Measurements from ENCODE around the gene HNRNPA2B1.
A peak's percentile ranks its signal among the peaks of the same experiment; 100 is the strongest.
"Not testable (repeated sequence)": the region's sequence is repeated elsewhere in the genome, so short reads cannot be mapped to it uniquely, and the experiment has no call there.

The HNRNPA2B1 gene

DNA sequence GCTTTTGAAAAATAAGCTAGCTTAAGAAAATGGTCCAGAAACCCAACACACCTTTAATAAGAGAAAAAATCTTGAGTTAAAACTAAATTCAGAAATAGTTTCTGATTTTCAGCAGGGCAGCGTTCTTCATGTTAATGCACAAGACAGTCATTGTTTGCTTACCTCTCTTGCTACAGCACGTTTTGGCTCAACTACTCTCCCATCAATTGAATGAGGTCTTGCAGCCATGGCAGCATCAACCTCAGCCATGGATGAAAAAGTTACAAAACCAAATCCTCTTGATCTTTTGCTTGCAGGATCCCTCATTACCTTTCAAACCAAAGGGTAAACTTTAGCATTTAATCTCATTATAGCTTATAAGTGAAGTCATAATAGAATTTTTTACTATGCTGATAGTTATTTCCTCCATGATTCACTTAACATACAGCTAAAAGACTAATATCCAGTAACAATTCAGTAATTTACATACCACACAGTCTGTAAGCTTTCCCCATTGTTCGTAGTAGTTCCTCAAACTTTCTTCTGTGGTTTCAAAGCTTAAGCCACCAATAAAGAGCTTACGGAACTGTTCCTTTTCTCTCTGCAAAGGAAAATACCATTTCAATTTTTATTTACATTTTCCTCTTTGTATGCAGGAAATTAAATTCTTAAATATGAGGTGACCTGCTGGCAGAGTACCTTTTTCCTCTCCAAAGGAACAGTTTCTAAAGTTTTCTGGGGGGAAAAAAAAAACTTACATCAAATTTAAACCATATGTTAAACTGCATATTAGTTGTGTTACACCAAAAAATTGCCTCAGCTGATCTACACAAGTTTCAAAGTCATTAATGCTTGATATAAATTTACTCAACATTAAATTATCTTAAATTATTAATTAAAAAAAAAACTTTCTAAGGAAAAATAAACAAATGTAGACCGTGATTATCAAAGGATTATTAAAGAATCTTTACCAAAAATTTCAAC lies 3.1 kb downstream of the HNRNPA2B1 start:
- no peaks in the 10 kb centered on the region for H3K27me3 ChIP-seq (ENCODE audit: control insufficient read depth, insufficient read depth, low read length)
- WGBS (ENCODE audit: insufficient coverage, insufficient read length): no CpG with 5 or more reads among the region's 5 CpGs
- peaks cover 39% of the 10 kb centered on the region; the same call in 1 of the 2 replicates for H3K36me3 ChIP-seq (ENCODE audit: control insufficient read depth, insufficient read depth, low read length)
- peak overlapping the region; percentile 9; the same call in 1 of the 2 replicates for H3K4me3 ChIP-seq (ENCODE audit: low read length)
- DNase-seq (ENCODE audit: low read depth, low spot score): no peak
- H3K27ac ChIP-seq (ENCODE audit: low read length): no peak overlapping the region
- H3K4me1 ChIP-seq (ENCODE audit: control insufficient read depth, insufficient read depth, low read length): no peaks in the 10 kb centered on the region
- H3K9me3 ChIP-seq (ENCODE audit: control insufficient read depth, insufficient read depth, low read length): no peaks in the 10 kb centered on the region

DNA sequence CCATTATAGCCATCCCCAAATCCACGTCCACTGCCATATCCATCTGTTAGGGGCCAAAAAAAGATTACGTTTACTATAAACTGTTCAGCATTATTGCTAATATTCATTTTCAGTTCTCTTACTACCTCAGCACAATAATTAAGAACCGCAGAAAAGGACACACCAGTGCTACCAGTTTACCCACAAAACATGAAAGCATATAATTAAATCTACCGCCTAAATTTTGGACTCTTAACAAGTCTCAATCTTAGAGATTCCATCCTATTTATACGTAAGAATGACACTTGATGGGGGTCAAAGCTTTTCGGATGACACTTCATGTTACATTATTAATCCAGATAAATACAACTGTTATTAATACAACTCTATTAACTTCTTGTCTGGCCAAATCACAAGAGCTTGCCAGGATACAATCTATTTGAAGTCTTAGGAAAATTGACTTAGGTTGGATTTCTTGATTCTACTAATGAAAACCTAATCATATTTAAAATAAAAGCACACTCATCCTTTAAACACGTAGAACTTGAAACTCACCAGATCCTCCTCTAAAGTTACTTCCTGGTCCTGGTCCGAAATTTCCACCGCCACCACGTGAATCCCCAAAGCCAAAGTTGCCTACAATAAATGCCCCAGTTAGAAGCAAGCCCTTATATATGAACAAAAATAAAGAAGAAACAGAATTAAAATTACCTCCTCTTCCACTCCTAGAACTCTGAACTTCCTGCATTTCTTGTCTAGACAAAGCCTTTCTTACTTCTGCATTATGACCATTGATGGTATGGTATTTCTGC lies 4.5 kb downstream of the HNRNPA2B1 start:
- no peak overlapping the region for H3K27ac ChIP-seq (ENCODE audit: low read length)
- no peaks in the 10 kb centered on the region for H3K4me1 ChIP-seq (ENCODE audit: control insufficient read depth, insufficient read depth, low read length)
- no peak overlapping the region for H3K4me3 ChIP-seq (ENCODE audit: low read length)

DNA sequence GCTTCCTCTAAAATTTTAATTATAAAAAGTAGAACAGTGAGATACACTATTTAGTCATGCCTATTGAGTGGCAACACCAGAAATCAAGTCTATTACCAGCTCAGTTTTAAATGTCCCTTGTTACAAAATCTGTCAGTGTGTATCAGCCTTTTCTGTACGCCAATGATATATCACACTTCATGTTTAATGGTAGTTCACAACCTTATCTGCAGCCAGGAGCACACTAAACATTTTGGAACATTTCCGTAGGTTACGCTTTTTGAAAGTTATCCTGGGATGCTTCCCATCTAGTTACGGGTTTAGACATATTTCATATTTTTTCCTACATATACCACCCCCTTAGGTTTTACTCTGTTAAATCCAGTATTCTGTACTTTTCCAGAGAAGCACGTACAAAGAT lies 5.4 kb downstream of the HNRNPA2B1 start:
- Histone ChIP-seq H3K27ac (ENCODE audit: low read length) (no peak overlapping the region), H3K4me3 (ENCODE audit: low read length) (no peak overlapping the region), H3K9me3 (ENCODE audit: control insufficient read depth, insufficient read depth, low read length) (no peaks in the 10 kb centered on the region), H3K36me3 (ENCODE audit: control insufficient read depth, insufficient read depth, low read length) (peaks cover 47% of the 10 kb centered on the region; the same call in 1 of the 2 replicates), H3K27me3 (ENCODE audit: control insufficient read depth, insufficient read depth, low read length) (no peaks in the 10 kb centered on the region), H3K4me1 (ENCODE audit: control insufficient read depth, insufficient read depth, low read length) (no peaks in the 10 kb centered on the region)
- no CpG with 5 or more reads among the region's 5 CpGs for WGBS (ENCODE audit: insufficient coverage, insufficient read length)
- no peak for DNase-seq (ENCODE audit: low read depth, low spot score)

More for the DNA sequence above, 4.5 kb downstream of the HNRNPA2B1 start:
- Histone ChIP-seq H3K27me3 (ENCODE audit: control insufficient read depth, insufficient read depth, low read length) (no peaks in the 10 kb centered on the region), H3K9me3 (ENCODE audit: control insufficient read depth, insufficient read depth, low read length) (no peaks in the 10 kb centered on the region), H3K36me3 (ENCODE audit: control insufficient read depth, insufficient read depth, low read length) (peaks cover 39% of the 10 kb centered on the region; the same call in 1 of the 2 replicates)
- no CpG with 5 or more reads among the region's 10 CpGs for WGBS (ENCODE audit: insufficient coverage, insufficient read length)
- DNase-seq (ENCODE audit: low read depth, low spot score): no peak

DNA sequence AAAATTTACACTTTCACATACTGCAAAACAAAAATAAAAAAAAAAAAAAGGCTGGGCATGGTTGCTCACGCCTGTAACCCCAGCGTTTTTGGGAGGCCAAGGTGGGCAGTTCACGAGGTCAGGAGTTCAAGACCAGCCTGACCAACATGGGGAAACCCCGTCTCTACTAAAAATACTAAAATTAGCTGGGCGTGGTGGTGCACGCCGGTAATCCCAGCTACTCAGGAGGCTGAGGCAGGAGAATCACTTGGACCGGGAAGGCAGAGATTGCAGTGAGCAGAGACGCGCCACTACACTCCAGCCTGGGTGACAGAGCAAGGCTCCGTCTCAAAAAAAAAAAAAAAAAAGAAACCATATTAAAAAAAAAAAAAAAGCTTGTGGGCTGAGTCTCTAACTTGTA lies 5.8 kb downstream of the HNRNPA2B1 start:
- not testable (repeated sequence) for H3K4me1 ChIP-seq (ENCODE audit: control insufficient read depth, insufficient read depth, low read length); H3K4me3 ChIP-seq (ENCODE audit: low read length); H3K27ac ChIP-seq (ENCODE audit: low read length); H3K27me3 ChIP-seq (ENCODE audit: control insufficient read depth, insufficient read depth, low read length); H3K9me3 ChIP-seq (ENCODE audit: control insufficient read depth, insufficient read depth, low read length); DNase-seq (ENCODE audit: low read depth, low spot score)
- whole genome bisulfite sequencing (ENCODE audit: insufficient coverage, insufficient read length): no CpG with 5 or more reads among the region's 11 CpGs
- peaks cover 47% of the 10 kb centered on the region; the same call in 1 of the 2 replicates for H3K36me3 ChIP-seq (ENCODE audit: control insufficient read depth, insufficient read depth, low read length)

DNA sequence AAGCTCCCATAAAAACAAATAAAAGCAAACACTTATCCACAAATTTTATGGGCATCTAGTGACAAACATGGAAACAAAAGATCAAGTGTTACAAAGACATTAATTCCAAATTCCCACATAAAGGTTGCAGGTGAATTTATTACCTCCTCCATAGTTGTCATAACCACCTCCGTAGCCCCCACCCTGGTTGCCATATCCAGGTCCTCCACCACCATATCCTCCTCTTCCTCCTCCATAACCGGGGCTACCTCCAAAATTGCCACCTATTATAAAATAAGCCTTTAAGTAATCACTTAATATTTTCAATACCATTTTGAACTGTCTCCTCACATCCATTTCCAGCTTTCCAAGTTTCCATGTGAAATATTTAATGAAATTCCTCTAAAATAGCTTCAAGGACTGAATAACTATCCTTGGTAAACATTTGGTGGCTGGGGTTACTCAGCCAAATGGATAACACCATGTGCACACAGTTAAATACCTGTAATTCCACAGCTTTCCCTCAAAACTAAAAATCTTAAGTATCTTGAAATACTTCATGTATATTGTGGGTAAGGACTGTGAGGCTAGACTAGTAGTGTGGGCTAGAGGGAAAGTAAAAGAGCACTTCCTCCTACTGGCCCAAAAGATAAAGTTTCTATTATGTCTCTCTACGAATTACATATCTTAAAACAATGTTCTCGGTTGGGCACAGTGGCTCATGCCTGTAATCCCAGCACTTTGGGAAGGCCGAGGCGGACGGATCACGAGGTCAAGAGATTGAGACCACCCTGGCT lies 6.9 kb downstream of the HNRNPA2B1 start:
- Histone ChIP-seq H3K4me1 (ENCODE audit: control insufficient read depth, insufficient read depth, low read length) (no peaks in the 10 kb centered on the region), H3K27ac (ENCODE audit: low read length) (no peak overlapping the region), H3K27me3 (ENCODE audit: control insufficient read depth, insufficient read depth, low read length) (no peaks in the 10 kb centered on the region), H3K36me3 (ENCODE audit: control insufficient read depth, insufficient read depth, low read length) (peaks cover 52% of the 10 kb centered on the region; the same call in 1 of the 2 replicates), H3K9me3 (ENCODE audit: control insufficient read depth, insufficient read depth, low read length) (no peaks in the 10 kb centered on the region), H3K4me3 (ENCODE audit: low read length) (no peak overlapping the region)
- DNase-seq (ENCODE audit: low read depth, low spot score): no peak
- WGBS (ENCODE audit: insufficient coverage, insufficient read length): no CpG with 5 or more reads among the region's 8 CpGs

DNA sequence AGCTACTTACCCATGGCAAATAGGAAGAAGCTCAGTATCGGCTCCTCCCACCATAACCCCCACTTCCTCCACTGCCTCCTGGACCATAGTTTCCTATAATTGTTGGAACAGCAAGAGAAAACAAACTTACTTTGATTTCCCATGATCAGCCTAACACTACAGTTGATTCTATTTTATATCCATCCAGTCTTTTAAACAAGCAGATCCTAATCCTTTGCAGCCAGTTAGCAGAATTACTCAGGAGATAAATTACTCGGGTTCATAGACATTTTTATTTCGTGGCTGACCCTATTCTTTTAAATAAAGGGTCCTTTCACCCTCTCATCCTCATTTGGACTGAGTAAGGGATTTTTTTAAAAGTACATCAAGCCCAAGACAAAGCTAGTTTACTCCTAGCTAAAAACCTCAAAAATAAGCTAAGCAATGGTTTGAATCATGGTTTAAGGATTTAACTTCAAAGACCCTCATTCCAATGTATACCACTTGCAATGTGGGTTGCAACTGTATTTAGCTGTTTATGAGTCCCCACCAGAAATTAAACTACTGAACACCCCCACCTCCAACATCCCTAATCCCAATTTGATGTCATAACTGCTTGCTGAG lies 8.0 kb downstream of the HNRNPA2B1 start:
- no peaks in the 10 kb centered on the region for H3K4me1 ChIP-seq (ENCODE audit: control insufficient read depth, insufficient read depth, low read length)
- no CpG with 5 or more reads among the region's 3 CpGs for WGBS (ENCODE audit: insufficient coverage, insufficient read length)
- no peaks in the 10 kb centered on the region for H3K9me3 ChIP-seq (ENCODE audit: control insufficient read depth, insufficient read depth, low read length)
- no peak overlapping the region for H3K27ac ChIP-seq (ENCODE audit: low read length)
- H3K36me3 ChIP-seq (ENCODE audit: control insufficient read depth, insufficient read depth, low read length): peaks cover 51% of the 10 kb centered on the region; the same call in 1 of the 2 replicates
- H3K4me3 ChIP-seq (ENCODE audit: low read length): no peak overlapping the region
- no peak for DNase-seq (ENCODE audit: low read depth, low spot score)
- H3K27me3 ChIP-seq (ENCODE audit: control insufficient read depth, insufficient read depth, low read length): no peaks in the 10 kb centered on the region

DNA sequence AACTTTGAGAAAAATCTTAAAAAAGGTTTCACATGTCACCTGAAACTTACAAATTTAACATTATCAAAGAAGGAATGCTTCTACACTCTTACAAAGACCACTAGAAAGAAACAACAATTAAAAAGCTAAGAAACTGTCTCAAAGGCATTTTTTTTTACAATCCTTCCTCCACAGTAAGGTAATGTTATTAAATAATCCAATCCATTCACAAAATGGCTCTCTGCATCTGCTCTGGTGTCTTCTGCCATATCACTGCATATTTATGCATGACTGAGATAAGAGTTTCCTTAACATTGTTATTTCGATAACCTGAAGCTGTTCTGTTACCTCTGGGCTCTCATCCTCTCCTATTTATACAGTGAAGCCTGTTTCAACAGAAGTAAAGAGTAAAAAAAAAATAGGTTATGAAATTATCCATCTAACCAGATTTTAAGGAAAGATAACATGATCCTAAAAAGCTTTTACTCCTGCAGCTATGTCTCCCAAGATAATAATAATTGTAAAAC lies 8.5 kb downstream of the HNRNPA2B1 start:
- no peaks in the 10 kb centered on the region for H3K27me3 ChIP-seq (ENCODE audit: control insufficient read depth, insufficient read depth, low read length)
- WGBS (ENCODE audit: insufficient coverage, insufficient read length): no CpG with 5 or more reads among the region's 1 CpG
- no peak overlapping the region for H3K4me3 ChIP-seq (ENCODE audit: low read length)
- H3K36me3 ChIP-seq (ENCODE audit: control insufficient read depth, insufficient read depth, low read length): peaks cover 47% of the 10 kb centered on the region; the same call in 1 of the 2 replicates
- H3K4me1 ChIP-seq (ENCODE audit: control insufficient read depth, insufficient read depth, low read length): no peaks in the 10 kb centered on the region
- no peak overlapping the region for H3K27ac ChIP-seq (ENCODE audit: low read length)
- DNase-seq (ENCODE audit: low read depth, low spot score): no peak
- no peaks in the 10 kb centered on the region for H3K9me3 ChIP-seq (ENCODE audit: control insufficient read depth, insufficient read depth, low read length)

DNA sequence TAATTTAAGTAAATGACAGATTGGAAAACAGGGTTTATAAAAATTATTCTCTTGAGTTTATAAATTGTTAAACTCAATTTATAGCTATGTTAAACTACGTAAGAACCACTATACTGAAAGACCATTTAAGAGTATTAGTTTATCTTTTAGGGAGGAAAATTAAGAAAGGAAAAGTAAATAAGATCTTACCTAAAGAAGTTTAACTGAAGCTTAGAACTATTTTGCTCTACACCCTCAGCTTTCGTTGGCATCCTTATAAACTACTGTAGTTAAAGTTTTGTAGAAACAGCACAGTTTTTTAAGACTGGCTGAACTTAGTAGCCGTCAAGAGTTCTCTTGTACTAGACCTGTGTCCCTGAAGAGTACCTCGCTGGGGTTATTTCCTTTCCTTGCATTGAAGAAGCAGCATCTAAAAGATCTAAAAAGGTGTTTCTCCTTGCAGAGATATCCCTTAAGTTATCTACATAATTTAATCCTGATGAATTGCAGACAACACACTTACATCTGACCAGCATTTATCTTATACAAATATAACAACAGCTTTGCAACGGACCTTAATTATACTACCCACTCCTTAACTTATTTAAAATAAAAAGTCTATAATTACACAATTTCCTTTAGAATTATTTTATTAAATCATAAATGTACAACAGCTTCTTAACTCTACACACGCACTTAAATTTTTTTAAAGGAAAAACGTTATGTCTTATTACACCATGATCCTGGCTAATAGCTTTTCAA lies 9.1 kb downstream of the HNRNPA2B1 start:
- Histone ChIP-seq H3K9me3 (ENCODE audit: control insufficient read depth, insufficient read depth, low read length) (no peaks in the 10 kb centered on the region), H3K4me1 (ENCODE audit: control insufficient read depth, insufficient read depth, low read length) (no peaks in the 10 kb centered on the region), H3K36me3 (ENCODE audit: control insufficient read depth, insufficient read depth, low read length) (peaks cover 42% of the 10 kb centered on the region; the same call in 1 of the 2 replicates), H3K4me3 (ENCODE audit: low read length) (no peak overlapping the region), H3K27me3 (ENCODE audit: control insufficient read depth, insufficient read depth, low read length) (no peaks in the 10 kb centered on the region), H3K27ac (ENCODE audit: low read length) (no peak overlapping the region)
- WGBS (ENCODE audit: insufficient coverage, insufficient read length): 100% methylated on average over 3 of the region's 7 CpGs
- no peak for DNase-seq (ENCODE audit: low read depth, low spot score)

DNA sequence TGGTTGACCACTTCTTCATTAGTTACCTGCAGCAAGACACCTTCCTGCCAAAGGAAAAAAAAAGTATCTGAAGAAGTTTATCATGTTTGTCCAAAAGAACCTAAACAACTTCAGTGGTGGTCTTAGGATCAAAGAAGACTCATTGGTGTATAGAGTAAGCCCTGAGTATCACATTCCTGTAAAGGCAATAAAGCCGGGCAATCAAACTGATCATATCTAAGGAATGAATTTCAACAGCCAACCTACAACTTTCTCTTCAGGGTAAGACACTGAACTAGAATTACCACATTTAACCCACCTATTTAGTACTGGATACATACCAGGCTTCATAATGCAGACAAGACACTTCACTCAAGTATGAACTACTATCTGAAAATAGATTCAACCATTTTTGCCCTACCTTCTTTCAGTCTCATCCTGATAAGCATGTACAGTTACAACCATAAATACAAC lies 10.1 kb downstream of the HNRNPA2B1 start:
- H3K4me3 ChIP-seq (ENCODE audit: low read length): no peak overlapping the region
- no peaks in the 10 kb centered on the region for H3K4me1 ChIP-seq (ENCODE audit: control insufficient read depth, insufficient read depth, low read length)
- H3K36me3 ChIP-seq (ENCODE audit: control insufficient read depth, insufficient read depth, low read length): peaks cover 36% of the 10 kb centered on the region; the same call in 1 of the 2 replicates
- DNase-seq (ENCODE audit: low read depth, low spot score): no peak
- H3K9me3 ChIP-seq (ENCODE audit: control insufficient read depth, insufficient read depth, low read length): no peaks in the 10 kb centered on the region
- H3K27ac ChIP-seq (ENCODE audit: low read length): no peak overlapping the region
- no CpG with 5 or more reads among the region's 1 CpG for WGBS (ENCODE audit: insufficient coverage, insufficient read length)
- H3K27me3 ChIP-seq (ENCODE audit: control insufficient read depth, insufficient read depth, low read length): no peaks in the 10 kb centered on the region
